22Rv1 (cell line): ENCODE measurements around the gene KIF26B.

ENCODE experiments used
- ZFX ChIP-seq: fragments of 450-650 bp; IDR thresholded peaks from 2 replicates; pipeline ENCODE4 v1.6.1; 2017; ENCODE audit warnings: antibody characterized with exemption, borderline replicate concordance
- TF ChIP-seq, protein P1 (sequence below): fragments of 450-650 bp; IDR thresholded peaks from 2 replicates; pipeline ENCODE4 v1.5.1; 2017; ENCODE audit warnings: mild to moderate bottlenecking

DNA sequence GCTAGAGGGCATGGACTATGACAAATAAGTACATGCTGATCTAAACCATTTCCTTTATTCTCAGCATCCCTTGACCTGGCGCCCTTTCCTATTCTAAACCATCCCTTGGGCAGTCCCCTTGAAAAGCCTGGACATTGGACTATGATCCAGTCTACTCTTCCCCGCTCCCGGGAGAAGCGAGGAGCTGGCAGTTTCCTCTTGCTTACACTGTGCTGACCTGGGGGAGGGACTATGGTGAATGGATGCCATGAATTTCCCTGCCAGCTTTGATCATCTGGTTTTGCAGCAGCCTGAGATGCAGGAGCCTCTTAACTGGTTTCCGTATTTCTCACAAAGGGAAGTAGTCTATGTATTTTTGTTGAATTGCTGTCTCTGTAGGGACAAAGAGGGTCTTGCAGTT, 121.7 kb downstream of the KIF26B start:
- TF ChIP-seq, protein P1, sequence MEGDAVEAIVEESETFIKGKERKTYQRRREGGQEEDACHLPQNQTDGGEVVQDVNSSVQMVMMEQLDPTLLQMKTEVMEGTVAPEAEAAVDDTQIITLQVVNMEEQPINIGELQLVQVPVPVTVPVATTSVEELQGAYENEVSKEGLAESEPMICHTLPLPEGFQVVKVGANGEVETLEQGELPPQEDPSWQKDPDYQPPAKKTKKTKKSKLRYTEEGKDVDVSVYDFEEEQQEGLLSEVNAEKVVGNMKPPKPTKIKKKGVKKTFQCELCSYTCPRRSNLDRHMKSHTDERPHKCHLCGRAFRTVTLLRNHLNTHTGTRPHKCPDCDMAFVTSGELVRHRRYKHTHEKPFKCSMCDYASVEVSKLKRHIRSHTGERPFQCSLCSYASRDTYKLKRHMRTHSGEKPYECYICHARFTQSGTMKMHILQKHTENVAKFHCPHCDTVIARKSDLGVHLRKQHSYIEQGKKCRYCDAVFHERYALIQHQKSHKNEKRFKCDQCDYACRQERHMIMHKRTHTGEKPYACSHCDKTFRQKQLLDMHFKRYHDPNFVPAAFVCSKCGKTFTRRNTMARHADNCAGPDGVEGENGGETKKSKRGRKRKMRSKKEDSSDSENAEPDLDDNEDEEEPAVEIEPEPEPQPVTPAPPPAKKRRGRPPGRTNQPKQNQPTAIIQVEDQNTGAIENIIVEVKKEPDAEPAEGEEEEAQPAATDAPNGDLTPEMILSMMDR, result no peak
- TF ChIP-seq ZFX, result no peak
